Measurements from ENCODE around the gene WAPL. TPM values are rescaled to one million over a fixed set of nuclear protein-coding genes. Genes with fewer than 3 reads are reported as not detected.

WAPL gene
- total and polyA plus RNA-seq, 2 of the 13 experiments (the other 11 are each of a cell fraction or from before 2014, with no cell fraction given): 13.2 to 43.5 TPM

GRCh38 chr10:86535132-86535882 is 13.7 kb upstream of the WAPL start (continued):
- no peak for TF ChIP-seq THAP8 (CRISPR knock-in tag; IDR thresholded peaks at IDR 0.05; ENCODE audit: borderline replicate concordance)
- TF ChIP-seq ZNF646 (CRISPR knock-in tag; IDR thresholded peaks at IDR 0.05): no peak
- peak; percentile 96 for TF ChIP-seq ZFX (CRISPR knock-in tag; IDR thresholded peaks at IDR 0.05; ENCODE audit: low read depth)
- no peak for TF ChIP-seq ZBTB3 (CRISPR knock-in tag; IDR thresholded peaks at IDR 0.05; ENCODE audit: borderline replicate concordance, low read depth)
- TF ChIP-seq ATAD3A (CRISPR knock-in tag; IDR thresholded peaks at IDR 0.05): no peak
- no peak for TF ChIP-seq ZNF451 (CRISPR knock-in tag; IDR thresholded peaks at IDR 0.05)
- TF ChIP-seq ZNF652 (CRISPR knock-in tag; IDR thresholded peaks at IDR 0.05; ENCODE audit: borderline replicate concordance, low read depth): no peak
- TF ChIP-seq ZNF10 (CRISPR knock-in tag; IDR thresholded peaks at IDR 0.05; ENCODE audit: borderline replicate concordance, low read depth): no peak
- TF ChIP-seq FIP1L1 (IDR thresholded peaks at IDR 0.05; ENCODE audit: borderline replicate concordance, insufficient read depth, low read depth, low read length): no peak
- TF ChIP-seq ATF7 (IDR thresholded peaks at IDR 0.05): no peak
- TF ChIP-seq ATF7 (CRISPR knock-in tag; IDR thresholded peaks at IDR 0.05): no peak
- TF ChIP-seq ZBTB10 (CRISPR knock-in tag; IDR thresholded peaks at IDR 0.05; ENCODE audit: borderline replicate concordance): no peak
- peak; percentile 68 for TF ChIP-seq THAP11 (CRISPR knock-in tag; IDR thresholded peaks at IDR 0.05)
- TF ChIP-seq ZNF512B (CRISPR knock-in tag; IDR thresholded peaks at IDR 0.05; ENCODE audit: borderline replicate concordance): no peak
